ENCODE measurements around the gene XPO6.

XPO6 gene

DNA sequence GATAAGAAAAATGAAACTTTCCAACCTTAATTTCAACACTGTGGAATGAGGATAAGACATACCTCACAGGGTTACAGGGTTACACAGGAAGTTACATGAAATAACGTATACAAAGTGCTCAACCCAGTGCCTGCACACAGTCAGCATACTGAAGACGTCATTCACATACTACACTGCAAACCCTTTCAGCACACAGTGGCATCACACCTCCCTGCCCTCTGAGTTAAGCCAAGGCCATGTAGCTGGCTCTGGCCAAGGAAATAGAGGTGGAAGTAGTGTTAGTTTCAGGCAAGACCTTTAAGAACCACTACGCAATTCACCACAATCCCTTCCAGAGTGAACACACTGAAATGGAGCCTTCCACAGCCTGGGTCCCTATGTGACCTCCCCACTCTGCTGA, 101.7 kb downstream of the XPO6 start:
- no peak for DNase-seq

DNA sequence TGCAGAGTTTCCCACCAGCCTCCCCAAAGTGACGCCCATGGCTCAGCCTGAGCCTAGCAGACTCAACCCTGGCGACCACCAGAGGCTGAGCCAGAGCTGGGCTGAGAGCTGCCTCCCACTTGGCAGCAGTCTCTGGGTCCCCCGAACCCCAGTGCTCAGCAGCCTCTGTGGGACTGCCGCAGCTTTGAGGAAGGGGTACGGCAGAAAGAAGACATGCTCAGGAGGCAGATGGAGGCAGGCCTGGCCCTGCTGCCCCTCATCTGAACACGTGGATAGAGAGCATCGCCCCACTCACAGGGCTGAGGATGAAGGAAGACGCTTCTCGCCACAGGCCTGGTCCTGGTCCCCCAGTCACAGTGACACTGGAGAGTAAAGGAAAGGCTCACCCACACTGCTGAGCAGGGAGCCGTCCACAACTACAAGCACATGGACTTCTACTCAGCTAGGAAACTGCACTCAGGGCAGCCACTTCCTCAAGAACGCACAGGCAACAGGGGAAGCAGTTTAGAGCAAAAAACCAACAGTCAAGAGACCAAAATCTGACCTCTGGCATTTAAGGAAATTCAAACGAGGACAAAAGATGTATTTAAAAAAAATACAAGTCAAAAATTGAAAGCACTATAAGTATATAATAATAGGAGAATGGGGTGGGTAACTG, 103.0 kb downstream of the XPO6 start:
- DNase-seq = no peak

- no peak for DNase-seq
Observed at GRCh38 chr16:28107232-28107631, 104.5 kb downstream of the XPO6 start.

DNA sequence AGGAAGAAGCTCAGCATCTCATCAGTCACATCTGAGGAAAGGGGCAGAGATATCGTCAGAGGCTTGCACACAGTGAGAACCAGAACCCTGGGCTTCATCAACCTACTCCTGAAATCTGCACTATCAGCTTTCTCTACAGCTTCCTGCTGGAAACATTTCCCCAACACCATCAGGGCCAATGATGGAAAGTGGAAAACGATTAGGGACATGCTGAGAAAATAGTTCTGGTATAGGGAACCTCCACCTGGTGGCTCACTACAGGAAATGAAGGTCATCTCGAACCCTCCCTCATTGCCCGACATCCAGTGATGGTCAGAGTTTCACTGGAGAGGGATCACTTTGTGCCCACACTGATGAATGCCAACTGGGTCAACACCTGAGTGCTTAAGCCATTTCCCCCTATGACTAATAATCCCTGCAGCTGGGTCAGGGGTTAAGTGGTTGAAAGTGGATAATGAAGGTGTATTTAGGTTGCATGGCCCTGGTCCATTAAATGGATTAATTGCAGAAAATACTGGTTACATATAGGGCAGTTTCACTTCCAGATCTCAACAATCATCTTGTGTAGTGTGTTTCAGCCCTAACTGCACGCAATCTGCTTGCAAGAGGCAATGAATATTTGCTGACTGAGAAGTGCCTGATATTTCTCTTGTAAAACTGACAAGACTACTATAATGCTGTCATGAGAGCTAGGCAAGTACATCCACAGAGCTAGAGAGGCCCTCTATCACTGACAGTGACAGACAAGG, 105.1 kb downstream of the XPO6 start:
- DNase-seq = no peak

- no peak for DNase-seq
Observed at GRCh38 chr16:28105954-28106353, 105.8 kb downstream of the XPO6 start.

- no peak for DNase-seq
Observed at GRCh38 chr16:28105297-28105696, 106.5 kb downstream of the XPO6 start.

GRCh38 chr16:28104404-28104803, 107.4 kb downstream of the XPO6 start:
- DNase-seq = no peak

GRCh38 chr16:28103516-28104170, 108.1 kb downstream of the XPO6 start:
- DNase-seq = no peak

DNA sequence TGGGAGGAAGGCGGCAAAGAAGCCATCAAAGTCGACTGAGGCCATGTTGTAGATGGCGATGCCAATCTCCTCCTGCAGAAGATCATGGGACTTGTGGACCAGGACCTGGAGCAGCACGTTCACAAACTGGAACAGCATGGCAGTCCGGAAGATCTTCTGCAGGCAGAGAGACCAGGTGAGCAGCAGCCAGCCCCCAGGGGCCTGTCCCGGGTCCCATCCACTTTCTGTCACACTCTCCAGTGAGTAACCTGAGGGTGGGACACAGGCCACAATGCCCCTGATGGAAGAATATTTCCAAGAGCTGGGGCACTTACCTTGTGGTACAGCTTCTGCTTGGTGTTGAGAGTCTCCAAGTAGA, 110.3 kb downstream of the XPO6 start:
- DNase-seq = no peak

DNA sequence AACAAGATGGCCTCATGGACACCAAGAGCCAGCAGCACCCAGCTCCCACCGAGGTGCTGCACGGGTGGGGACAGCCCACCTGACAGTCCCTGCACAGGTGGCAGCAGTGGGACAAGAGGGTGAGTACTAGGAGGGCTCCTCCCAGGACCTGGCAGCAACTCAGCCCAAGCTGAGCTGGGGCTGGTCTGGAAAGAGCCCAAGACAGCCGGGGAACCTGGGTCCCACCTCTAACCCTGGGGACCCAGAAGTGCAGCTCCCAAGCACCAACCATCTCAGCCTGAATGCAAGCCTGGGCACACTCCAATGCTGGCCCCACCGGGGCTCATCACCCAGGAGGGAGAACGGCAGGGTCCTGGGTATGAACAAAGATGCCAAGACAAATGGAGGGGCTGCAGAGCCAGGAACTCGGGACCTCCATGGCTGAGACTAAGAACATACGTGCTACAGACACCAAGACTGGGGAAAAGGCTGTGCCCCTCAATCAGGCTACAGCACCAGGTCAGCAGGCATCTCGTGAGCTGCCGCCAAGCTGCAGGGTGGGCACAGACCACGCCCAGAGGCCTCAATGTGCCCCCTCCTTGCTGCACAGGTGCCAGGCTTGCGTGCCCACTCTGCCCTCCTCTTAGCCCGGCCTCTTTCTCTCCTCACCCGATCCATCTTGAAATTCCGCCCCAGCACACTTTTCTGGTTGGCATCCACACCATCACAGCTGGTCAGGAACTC, 110.8 kb downstream of the XPO6 start:
- DNase-seq = no peak

GRCh38 chr16:28098959-28099945, 112.5 kb downstream of the XPO6 start:
- DNase-seq = no peak

- DNase-seq = no peak
Observed at GRCh38 chr16:28098171-28098958, 113.4 kb downstream of the XPO6 start.

DNA sequence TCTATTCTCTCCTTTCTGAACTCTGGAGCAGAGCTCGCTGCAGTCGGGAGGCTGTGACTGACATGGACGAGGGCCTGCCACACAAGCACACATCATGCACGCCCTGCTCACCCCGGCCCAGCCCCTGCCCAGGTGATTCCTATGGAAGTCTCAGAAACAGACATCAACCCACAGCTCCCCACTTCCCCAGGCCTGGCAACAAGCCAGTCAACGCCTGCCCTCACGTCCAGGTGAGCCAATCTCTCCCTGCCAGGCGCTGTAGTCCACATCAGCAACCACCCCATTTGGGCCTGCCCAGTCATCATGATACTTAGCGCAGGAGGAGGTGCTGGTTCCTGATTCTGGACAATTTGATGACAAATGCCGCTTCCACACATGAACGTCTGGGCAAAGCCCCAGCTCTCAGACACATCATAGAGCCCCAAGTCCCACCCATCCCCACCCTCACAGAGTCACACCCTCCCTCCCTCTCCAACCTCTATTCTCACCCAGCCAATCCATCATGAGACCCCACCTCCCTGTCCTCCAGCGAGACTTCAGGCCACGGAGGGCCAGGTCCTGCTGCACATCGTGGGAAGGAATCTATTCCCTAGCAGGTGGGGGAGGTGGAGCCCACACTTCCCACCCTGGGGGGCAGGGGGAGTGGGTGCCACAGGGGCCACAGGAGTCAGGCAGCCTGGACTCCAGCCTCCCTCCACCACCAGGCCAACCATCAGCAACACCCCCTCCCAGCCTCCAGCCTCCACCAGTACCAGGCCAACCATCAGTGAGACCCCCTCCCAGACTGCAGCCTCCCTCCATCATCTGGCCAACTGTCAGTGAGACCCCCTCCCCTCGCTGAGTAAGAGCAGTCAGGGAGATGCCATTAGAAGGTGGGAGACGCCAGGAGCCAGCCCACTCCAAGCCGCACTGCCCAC, 114.5 kb downstream of the XPO6 start:
- no peak for DNase-seq

DNA sequence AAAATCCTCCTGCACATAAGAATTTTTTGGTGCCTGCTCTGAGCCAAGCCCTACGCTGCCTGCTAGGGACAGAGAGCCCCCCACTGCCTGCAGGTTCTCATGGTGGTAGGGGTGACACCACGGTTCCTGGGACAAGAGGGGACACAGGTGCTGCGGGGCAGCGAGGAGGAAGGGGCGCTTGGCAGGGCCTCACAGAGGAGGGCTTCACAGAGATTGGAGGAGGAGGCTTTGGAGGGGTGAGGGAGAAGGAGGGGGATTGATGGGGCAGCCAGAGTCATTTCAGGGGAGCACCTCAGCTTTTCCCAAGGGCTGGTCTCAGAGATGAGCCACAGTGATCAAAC, 118.4 kb downstream of the XPO6 start:
- no peak for DNase-seq

DNA sequence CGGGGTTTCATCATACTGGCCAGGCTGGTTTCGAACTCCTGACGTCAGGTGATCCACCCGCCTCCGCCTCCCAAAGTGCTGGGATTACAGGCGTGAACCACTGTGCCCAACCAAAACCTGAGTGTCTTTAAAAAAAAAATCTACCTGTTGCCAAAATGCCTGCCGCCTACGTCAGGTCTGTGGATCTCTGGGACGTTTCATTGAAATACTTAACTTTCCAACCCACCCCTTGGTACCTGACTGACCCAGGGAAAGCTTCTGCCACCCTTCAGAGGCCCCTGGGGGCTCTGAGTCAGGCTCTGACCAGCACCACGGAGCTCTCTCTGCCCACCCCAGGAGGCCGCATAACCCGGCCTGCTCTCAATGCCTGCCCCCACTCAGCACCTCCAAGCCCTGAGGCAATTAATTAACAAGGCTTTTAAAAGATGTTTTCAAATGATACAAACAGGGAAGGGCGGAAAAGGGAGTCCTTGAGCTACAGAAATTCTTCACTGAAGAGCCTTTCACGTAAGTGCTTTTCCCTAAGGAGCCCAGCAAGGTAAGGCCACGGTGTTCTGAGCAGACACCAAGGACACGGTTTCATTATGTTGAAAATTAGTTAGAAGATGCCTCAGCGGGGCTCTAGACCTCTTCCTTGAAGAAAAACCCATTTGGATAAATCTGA, 118.9 kb downstream of the XPO6 start:
- no peak for DNase-seq

DNA sequence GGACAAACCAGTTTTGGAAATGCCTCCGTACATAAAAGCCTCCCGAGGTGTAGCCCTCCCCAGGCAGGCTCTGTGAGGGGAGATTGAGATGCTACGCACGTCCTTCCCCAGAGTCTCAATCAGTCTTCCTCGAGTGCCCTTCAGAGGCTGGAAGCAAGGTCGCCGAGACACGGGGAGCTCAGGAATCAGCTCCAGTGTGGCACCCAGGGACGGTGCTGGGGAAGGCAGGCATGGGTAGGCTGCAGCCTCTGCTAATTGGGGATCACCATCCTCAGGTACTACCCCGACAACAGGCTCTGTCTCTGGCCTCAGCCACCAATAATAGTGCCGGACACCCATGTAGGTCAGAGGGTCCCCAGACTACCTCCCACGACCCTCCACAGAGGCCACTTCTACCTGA, 120.1 kb downstream of the XPO6 start:
- DNase-seq = no peak

DNA sequence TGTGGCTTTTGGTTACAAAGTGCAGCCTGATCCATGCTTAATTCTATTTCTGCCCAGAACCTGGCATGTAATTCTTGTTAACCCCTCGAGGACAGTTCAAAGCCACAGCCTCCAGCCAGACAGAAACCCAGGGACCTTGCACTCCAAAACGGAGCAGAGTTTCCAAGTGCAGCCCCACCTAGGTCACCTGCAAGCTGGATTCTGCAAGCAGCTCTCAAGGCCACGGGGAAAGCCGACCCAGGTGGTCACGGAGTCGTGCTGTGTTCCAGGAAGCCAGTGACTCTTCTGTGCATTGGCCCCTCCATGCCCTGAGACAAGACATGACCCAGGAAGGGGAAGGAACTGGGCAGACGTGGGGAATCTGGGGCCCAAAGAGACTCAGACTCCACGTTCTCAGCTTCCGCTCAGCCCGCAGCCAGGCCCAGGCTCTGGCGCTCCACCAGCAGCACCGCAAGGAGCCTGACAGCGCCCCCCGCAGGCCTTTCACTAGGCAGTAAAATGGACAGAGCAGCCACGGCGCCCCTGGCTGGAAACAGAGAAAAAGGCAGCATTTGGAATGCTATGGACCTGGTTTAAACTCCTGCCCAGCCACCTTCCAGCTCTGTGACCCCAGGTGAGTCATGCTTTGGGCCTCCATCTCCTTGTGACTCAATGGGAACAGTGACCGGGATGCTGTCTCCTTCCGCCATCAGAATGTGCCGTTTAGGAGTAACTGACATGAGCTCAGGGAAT, 121.0 kb downstream of the XPO6 start:
- DNase-seq = no peak

DNA sequence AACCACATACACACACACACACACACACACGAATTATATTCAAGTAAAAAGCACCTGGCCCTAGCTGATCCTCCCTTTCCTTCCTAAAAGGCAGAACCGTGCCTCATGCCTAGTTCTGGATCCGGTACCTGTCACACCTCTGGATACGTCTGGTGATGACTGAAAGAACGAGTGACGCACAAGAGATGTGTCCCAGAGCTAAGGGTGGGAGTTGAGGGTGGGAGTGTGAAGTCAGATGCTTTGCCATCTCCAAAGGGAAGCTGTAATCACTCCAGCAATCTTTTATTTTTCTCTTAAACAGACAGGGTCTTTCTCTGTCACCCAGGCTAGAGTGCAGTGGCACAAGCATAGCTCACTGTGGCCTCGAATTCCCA, 121.8 kb downstream of the XPO6 start:
- no peak for DNase-seq

Data from NCI-H1105 (cell line).